Eye (tissue), 1 donor: Measurements from ENCODE around the gene MEIS1.

Experiments used
- DNase-seq: peaks from one replicate; pipeline ENCODE4 v3.0.0-alpha.2; 2015

MEIS1 gene

GRCh38 chr2:66445076-66445924, 10.4 kb downstream of the MEIS1 start:
- DNase-seq = peak; percentile 83

GRCh38 chr2:66445925-66446871, 11.3 kb downstream of the MEIS1 start:
- DNase-seq = peak; percentile 90

- no peak for DNase-seq
Observed at GRCh38 chr2:66446941-66447340, 12.0 kb downstream of the MEIS1 start.

DNA sequence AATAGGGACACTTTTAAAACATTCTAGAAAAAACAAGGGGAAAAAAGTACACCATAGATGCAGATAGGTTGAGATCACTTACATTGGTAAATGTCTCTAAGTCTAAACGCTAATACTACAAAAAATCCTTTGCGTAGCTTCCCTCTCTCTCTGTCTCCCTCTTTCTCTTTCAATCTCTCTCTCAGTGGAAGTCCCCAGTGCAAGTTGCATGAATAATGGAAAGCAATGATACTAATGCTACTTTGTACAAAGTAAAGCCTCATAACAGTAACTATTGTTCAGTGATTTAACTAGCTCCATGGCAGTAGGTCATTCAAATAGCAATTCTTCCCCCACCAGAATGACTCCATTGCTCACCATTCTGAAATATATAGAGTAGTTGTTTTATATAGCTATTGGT, 12.8 kb downstream of the MEIS1 start:
- DNase-seq = peak; percentile 65

- DNase-seq = peak; percentile 46
Observed at GRCh38 chr2:66448136-66448991, 13.4 kb downstream of the MEIS1 start.

GRCh38 chr2:66452214-66452613, 17.3 kb downstream of the MEIS1 start:
- no peak for DNase-seq

- no peak for DNase-seq
Observed at GRCh38 chr2:66452917-66453316, 18.0 kb downstream of the MEIS1 start.

- no peak for DNase-seq
Observed at GRCh38 chr2:66455490-66455889, 20.6 kb downstream of the MEIS1 start.

- no peak for DNase-seq
Observed at GRCh38 chr2:66456183-66457041, 21.5 kb downstream of the MEIS1 start.

DNA sequence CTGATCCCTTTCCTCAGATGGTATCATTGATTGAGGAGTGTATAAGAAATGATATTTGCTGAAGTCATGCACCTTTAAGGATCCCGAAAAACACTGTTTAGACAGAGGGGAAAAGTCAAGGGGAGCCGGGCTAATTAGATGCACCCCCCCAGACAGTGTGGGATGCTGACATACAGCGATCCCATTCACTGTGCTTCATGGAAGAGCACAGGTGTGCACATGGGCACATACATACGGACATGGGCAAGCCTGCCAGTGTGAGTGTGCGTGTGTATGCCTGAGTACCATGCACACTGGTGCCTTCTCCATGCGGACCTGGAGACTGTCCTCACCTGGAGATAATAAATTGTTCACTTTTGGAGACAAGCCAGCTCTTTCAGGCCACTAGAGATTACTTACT, 22.6 kb downstream of the MEIS1 start:
- DNase-seq = no peak

DNA sequence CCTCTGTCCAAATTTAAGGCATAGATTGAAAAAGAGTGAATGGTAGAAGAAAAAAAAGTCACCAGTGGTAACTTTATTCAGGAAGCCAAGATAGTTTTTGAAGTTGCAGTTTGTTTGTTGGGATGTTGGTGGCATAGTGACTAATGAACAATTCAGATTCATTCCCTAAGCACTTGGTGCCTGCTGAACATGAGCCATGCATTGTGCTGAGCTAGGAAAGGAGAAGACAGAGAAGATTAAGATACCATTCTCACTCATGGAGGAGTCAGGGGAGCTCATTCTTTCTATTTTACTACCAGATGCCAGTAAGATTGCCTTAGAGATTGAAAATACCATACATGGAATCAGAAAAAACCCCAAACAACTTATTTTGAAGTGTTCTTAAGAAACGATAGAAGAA, 25.1 kb downstream of the MEIS1 start:
- DNase-seq = peak; percentile 15

DNA sequence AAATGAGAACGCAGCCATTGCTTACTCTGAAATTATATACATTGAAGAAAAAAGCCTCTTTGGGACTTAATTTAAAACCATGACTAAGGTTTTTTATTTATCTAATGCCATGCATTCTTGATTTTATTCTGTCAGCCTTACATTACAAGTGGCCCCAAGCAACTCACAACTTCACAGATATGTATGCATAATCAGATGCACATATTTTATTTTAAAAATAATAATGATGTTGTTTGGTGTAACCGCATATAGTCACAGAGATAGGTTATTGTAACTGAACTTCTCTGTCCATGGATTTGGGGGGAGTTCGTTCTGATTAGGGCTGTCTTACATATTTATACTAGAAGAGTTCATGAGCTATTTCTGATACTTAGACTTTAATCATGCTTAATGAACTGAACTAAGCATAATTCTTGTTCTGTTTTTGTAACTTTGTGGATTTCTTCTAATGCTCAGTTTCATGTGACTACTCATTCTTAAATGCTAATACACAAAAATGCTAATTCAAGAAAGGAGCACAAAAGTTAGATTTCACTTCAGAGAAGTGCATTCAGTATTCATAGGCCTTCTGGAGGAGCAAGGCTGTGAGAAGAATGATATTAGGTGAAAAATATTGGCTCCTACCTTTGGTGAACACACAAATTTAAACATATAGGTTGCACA, 26.2 kb downstream of the MEIS1 start:
- DNase-seq = peak; percentile 13

- DNase-seq = peak; percentile 63
Observed at GRCh38 chr2:66461664-66462500, 27.0 kb downstream of the MEIS1 start.

GRCh38 chr2:66462501-66462825, 27.5 kb downstream of the MEIS1 start:
- peak; percentile 36 for DNase-seq

DNA sequence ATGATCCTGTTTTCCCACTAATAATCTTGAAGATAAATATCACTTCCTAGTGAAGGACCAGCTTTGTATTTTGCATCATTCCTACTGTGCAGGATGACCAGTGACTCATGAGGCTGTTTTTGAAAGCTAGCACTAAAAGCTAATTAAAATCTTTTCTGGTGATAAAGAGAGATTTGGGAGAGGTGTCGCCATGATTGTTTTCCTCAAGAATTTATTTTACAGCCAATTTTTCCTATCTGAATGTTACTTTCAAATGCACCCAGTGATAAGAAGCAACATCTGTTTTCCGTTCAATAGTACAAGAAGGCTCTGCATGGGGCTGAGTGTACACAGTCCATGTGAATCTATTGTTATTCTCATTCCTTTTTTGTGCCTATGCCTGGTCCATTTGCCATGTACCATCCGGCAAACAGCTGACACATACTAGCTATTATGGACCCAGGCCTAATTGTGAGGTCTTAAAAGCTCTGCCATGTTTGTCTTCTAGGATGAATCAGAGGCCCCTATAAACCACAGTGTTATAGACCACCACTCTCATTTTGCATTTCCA, 28.4 kb downstream of the MEIS1 start:
- DNase-seq = peak; percentile 49

DNA sequence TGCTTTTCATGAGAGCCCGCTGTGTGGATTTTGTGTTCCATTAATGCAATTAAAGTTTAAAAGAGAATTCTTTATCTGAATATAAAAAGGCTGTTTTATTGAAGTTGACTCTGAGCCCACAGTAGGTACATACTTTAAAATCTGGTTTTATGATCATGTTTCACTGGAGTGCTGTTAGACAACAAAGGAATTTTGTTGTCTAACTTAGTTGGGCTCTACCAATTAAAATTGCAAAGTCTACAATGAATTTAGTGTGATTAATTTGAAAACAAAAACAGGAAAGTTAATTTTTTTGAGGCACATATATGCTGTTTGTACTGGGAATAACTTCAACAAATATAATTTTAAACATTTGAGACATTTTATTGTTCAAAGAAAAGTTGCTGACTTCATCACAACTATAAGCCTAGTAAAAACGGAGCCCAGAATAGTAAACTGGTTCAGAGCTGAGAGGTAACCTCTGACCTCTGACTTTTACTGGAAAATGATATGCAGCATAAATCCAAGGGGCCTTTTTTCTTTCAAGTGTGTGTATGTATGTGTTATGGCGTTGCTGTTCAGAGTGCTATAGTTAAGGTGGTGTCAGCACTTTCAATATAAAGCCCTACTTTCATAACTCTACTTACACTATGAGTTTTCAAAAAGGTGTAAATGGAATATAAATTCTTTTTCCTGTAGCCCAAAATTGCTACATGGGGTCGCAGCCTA, 30.2 kb downstream of the MEIS1 start:
- DNase-seq = no peak

GRCh38 chr2:66466433-66466832, 31.5 kb downstream of the MEIS1 start:
- DNase-seq = no peak

GRCh38 chr2:66467718-66468117, 32.8 kb downstream of the MEIS1 start:
- DNase-seq = peak; percentile 30

- peak; percentile 91 for DNase-seq
Observed at GRCh38 chr2:66469214-66469902, 34.4 kb downstream of the MEIS1 start.
